ENCODE data around the gene ZFP3. TPM values are rescaled to one million over a fixed set of nuclear protein-coding genes. Genes with fewer than 3 reads are reported as not detected.
"Not testable (repeated sequence)": the region's sequence is repeated elsewhere in the genome, so short reads cannot be mapped to it uniquely, and the experiment has no call there.

Gene ZFP3
- polyA plus RNA-seq, 5 donors: 8.1 to 11.8 (median 9.2) TPM

- no peak for DNase-seq
Measured at GRCh38 chr17:5123343-5124124, 45.3 kb downstream of the ZFP3 start.

- not testable (repeated sequence) for DNase-seq
Measured at GRCh38 chr17:5124125-5124760, 46.0 kb downstream of the ZFP3 start.

DNA sequence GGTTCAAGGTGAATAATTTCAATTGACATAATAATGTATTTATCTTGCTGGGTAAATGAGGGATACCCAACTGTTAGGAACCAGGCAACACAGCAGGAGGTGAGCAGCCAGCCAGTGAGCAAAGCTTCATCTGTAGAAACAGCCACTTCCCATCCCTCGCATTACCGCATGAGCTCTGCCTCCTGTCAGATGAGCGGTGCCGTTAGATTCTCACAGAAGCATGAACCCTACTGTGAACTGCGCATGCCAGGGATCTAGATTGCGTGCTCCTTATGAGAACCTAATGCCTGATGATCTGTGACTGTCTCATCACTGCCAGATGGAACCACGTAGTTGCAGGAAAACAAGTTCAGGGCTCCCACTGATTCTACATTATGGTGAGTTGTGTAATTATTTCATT is 46.6 kb downstream of the ZFP3 start:
- DNase-seq: not testable (repeated sequence)

DNA sequence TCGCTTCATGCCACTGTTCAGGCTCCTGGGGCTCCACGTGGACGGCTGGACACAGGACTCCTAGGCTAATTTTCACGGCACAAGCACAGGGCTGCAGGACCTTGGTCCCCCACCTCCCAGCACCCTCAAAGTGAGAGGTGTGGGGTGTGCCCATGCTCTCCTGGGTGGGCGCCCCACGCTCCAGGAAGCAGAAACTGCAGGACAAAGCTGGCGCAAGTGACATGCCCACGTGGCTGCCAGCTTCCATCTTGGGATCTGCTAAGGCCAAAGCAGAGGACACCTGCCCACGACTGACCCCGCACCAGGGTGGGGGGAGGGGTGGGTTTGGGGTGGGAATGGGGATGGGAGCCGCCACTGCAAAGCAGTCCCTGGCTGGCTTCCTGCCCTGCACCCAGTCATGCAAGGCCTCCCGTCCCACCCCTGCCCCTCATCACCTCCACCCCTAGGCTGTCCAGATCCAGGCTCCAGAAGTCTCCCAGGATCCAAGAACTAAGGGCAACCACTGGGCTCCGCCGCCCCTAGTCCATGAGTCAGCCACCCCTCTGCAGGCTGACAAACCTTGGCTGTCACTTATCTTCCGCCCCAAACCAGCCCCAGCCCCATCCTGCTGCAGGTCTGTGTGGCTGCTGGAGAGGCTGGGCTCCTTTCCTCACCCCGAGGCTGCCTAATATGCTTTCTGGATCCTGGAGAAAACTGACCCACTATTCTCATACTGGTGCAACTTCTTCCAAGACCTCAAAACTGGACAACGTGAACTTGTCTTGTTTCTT is 48.6 kb downstream of the ZFP3 start:
- DNase-seq: no peak

DNA sequence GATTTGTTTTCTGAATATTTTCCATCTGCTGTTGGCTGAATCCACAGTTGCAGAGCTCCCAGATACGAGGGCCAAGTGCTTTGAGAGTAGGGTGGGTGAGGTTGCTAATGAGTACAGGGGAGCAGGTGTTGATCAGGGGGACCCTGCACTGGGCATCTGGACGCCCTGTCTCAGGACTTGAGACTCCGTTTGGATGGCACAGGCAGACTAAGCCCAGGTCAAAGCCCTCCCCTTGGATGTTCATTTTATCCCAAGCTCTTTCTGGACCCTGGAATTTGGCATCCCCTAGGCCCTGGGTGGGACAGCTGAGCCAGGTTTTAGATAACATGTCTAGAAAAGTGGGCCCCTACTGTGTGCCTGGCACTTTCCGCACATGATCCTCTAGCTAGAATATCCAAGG is 49.6 kb downstream of the ZFP3 start:
- no peak for DNase-seq

DNA sequence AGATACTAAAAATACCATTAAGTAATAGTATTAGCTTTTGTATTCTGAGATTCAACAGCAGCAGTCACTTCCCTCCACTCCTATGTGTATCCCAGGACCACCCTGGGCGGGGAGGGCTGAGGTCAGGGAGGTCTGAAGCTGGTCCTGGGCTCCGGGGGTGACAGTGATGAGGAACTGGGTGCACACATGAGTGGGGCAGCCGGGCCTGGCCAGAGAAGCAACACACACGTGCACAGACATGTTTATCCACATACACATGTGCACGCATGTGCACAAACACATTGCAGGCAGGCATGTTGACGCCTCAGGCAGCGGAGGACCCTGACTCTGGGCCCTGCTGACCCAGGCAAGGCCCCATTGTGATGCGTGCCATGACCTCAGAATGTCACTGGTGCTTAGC is 50.1 kb downstream of the ZFP3 start:
- DNase-seq: not testable (repeated sequence)

DNA sequence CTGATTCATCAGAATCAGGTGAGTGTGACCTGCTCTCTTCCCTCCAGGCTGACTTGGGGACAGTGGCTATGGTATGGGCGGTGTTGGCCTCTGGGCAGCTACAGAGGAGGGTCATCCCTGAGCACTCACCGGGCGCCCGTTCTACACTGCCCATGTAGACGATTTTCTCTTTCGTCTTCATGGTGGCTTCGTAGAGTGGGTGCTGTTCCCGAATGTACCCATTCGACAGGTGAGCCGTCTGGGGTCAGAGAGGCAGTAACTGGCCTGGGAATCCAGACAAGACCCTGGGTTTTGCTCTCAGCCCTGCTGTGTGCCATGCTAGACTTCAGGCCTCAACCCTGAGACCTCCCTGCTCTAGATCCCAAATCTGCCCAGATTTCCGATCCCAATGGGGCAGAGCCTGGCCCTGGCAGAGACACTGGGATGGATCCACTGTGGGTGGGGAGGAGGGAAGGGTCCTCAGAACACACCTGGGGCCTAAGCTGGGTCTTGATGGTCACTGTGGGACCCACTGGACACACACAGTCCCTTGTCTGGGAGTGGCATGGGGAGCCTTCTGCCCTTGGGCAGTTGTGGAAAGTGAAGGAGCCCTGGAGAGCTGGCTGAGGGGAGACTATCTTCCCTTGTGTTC is 50.8 kb downstream of the ZFP3 start:
- DNase-seq: no peak

DNA sequence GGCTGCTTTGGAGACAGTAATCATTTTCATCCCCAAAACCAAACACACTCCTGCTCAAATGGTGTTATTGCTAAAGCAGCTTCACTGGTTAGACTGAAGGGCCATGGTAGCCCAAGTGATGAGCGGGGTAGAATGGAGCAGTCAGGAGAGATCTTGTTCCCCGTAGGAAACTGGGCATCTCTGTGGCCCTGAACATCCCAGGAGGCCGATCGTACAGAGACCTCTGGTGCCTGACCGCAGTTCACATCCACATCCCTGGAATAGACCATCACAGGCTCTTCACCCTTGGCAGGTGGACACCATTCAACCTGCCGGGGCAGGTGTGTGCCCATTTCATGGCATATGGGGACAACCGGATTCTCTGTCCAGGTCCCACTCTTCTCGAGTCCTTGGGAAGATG is 51.5 kb downstream of the ZFP3 start:
- DNase-seq: not testable (repeated sequence)

DNA sequence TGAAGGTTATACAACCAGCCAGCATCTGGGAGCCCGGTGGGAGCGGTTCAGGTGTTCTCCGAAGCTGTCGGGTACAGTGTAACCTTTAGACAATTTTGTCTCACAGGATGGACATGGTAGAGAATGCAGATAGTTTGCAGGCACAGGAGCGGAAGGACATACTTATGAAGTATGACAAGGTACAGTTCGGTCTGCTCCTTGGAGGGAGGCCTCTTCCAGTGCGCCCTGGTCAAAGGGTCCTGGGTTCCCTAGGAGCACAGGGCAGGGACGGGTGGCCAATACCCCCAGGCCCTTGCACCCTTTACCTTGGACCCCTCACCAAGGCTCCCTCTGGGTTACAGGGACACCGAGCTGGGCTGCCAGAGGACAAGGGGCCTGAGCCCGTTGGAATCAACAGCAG is 52.0 kb downstream of the ZFP3 start:
- not testable (repeated sequence) for DNase-seq

DNA sequence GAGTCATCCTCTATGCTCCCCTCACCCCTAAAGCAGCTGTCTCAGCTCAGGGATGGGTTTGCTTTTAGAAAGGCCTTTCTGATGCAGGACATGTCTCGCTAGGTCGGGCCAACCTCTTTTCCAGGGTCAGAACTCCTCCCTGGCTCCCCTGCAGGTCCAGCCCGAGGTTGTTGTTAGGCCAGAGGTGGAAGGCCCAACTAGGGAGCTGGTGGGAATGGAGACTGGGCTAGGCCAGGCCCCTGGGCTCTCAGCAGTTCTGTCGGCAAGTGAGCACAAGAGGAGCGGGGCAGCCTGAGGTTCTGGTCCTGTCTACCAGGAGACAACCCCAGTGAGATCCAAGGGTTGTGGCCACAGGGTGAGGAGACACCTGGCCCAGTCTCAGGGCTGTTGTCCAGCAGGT is 52.4 kb downstream of the ZFP3 start:
- DNase-seq: not testable (repeated sequence)

- DNase-seq: no peak
Measured at GRCh38 chr17:5131146-5131715, 53.0 kb downstream of the ZFP3 start.

DNA sequence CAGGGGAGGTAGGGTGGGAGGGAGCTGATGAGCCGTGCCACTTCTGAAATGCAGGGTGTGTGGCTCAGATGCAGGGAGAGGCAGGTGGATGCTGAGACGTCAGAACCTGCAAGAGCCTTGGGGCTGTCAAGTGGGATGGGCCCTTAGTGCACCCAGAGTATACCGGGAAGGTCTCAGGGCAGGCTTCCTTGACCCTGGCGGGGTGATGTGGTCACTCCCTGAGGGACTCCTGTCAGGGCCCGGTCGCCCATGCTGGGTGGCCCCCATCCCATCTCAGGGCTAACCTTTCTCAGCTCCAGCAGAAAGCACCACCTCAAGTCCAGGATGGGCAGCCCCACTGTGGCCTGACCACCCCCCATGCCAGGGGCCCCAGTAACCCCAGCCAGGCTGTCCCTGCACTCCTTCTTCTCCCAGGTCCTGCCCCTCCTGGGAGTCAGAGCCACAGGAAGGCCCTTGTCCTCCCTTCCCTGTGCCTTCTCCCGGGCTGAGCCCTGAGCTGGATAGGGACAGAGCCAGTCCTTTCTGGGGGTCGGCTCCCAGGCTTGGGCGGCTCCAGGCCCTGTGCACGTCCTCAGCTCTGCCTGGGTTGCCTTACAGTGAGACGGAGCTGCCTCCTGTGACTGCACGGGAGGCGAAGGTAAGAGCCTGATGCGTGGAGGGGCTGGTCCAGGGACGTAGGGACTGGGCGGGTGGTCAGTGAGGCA is 53.7 kb downstream of the ZFP3 start:
- DNase-seq: not testable (repeated sequence)

GRCh38 chr17:5132503-5133225 is 54.4 kb downstream of the ZFP3 start:
- not testable (repeated sequence) for DNase-seq

GRCh38 chr17:5133311-5133710 is 55.0 kb downstream of the ZFP3 start:
- no peak for DNase-seq

DNA sequence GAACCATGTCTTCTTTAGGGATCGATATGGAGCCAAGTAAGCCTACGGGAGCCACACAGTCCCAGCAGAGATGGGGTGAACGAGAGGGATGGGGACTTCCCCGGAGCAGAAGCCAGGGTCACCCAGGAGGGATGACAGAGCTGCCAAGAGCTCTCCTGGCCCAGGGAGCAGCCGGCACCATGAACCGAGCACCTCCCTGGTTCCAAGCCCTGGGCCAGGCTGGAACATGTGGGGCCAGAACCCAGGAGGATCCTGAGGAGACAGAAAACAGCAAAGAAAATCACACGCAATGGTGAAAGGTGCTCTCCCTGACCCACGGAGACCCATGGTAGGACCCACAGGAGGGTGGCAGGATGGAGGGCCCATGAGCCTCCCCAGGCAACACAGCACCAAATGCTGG is 55.7 kb downstream of the ZFP3 start:
- not testable (repeated sequence) for DNase-seq

DNA sequence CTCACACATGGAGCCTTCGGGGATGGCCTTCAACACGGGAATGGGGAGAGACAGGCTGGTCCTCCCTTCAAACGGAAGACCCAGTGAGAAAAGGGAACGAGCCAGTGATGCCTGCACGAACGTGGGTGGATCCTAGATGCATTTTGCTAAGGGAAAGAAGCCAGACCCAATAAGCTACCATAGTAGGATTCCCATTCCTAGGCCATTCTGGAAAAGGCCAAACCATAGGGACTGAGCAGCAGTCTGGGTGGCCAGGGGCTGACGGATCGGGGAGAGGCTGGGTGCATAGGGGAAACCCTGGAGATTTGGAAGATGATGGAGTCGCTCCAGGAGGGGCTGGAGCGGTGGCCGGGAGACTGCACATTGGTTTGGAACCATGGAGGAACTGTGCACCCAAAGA is 56.3 kb downstream of the ZFP3 start:
- not testable (repeated sequence) for DNase-seq

DNA sequence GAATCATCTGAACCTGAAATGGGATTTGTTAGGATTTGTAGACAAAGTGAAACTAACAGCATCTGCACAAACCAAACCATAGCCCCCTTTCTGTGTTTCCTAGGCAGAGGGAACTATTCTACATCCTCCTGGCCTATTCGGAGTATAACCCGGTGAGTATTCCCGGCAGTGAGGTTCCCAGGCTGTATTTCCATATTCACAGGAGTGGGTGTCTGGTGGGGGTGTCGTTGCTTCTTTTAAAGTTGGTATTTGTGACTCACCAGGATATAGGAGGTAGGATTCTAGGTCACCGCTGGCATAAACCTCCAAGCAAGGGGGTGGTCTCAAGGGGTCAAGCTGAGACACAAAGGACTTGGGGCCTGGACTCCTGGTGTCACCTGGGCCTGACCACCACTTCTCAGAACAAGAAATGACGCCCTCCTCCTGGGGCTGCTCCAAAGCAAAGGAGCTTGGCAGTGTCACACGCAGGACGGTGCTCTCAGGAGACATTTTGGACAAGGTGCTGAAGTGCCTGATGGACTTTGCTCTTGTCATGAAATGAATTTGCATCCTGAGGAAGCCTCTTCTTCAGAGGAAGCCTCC is 57.0 kb downstream of the ZFP3 start:
- DNase-seq: not testable (repeated sequence)

- DNase-seq: no peak
Measured at GRCh38 chr17:5135726-5136579, 57.7 kb downstream of the ZFP3 start.

All from right lung (tissue), 5 donors.